Measurements from ENCODE around the gene DEPDC5.
A peak's percentile ranks its signal among the peaks of the same experiment; 100 is the strongest.
"Not testable (repeated sequence)": the region's sequence is repeated elsewhere in the genome, so short reads cannot be mapped to it uniquely, and the experiment has no call there.

DEPDC5 gene

GRCh38 chr22:31806751-31807150 is 52.9 kb downstream of the DEPDC5 start:
- Histone ChIP-seq H3K27me3 (ENCODE audit: insufficient read depth, poor library complexity, severe bottlenecking) (no peaks in the 10 kb centered on the region), H3K27ac (replicated peaks) (no peak overlapping the region), H3K4me3 (replicated peaks; ENCODE audit: insufficient read depth, low read length) (no peak overlapping the region)
- no peak for TF ChIP-seq GABPA (IDR thresholded peaks at IDR 0.05; ENCODE audit: low read depth)
- TF ChIP-seq CTCF (IDR thresholded peaks at IDR 0.05; ENCODE audit: insufficient read depth, low read length), result no peak
- no peak for TF ChIP-seq REST (IDR thresholded peaks at IDR 0.05; ENCODE audit: insufficient replicate concordance, low read depth)
- TF ChIP-seq POLR2AphosphoS5 (IDR thresholded peaks at IDR 0.05; ENCODE audit: low read depth), result no peak
- no peak for TF ChIP-seq SPI1 (IDR thresholded peaks at IDR 0.05; ENCODE audit: borderline replicate concordance, low read depth)
- DNase-seq (ENCODE audit: low read depth in 1 of 2, low spot score in 1 of 2), result peak in 1 of 2 experiments; percentile 13

- TF ChIP-seq POLR2AphosphoS5 (IDR thresholded peaks at IDR 0.05; ENCODE audit: low read depth) (no peak), CTCF (IDR thresholded peaks at IDR 0.05; ENCODE audit: insufficient read depth, low read length) (no peak), GABPA (IDR thresholded peaks at IDR 0.05; ENCODE audit: low read depth) (no peak), REST (IDR thresholded peaks at IDR 0.05; ENCODE audit: insufficient replicate concordance, low read depth) (no peak), SPI1 (IDR thresholded peaks at IDR 0.05; ENCODE audit: borderline replicate concordance, low read depth) (no peak)
- no peak for DNase-seq (ENCODE audit: low read depth in 1 of 2, low spot score in 1 of 2)
- Histone ChIP-seq H3K27me3 (ENCODE audit: insufficient read depth, poor library complexity, severe bottlenecking) (no peaks in the 10 kb centered on the region), H3K4me3 (replicated peaks; ENCODE audit: insufficient read depth, low read length) (no peak overlapping the region), H3K27ac (replicated peaks) (no peak overlapping the region)
Measured at GRCh38 chr22:31812977-31813605, 59.3 kb downstream of the DEPDC5 start.

GRCh38 chr22:31813898-31814297 is 60.1 kb downstream of the DEPDC5 start:
- H3K27ac ChIP-seq (replicated peaks); DNase-seq (ENCODE audit: low read depth in 1 of 2, low spot score in 1 of 2); H3K27me3 ChIP-seq (ENCODE audit: insufficient read depth, poor library complexity, severe bottlenecking); H3K4me3 ChIP-seq (replicated peaks; ENCODE audit: insufficient read depth, low read length): not testable (repeated sequence)

- Histone ChIP-seq H3K27me3 (ENCODE audit: insufficient read depth, poor library complexity, severe bottlenecking) (no peaks in the 10 kb centered on the region), H3K4me3 (replicated peaks; ENCODE audit: insufficient read depth, low read length) (no peak overlapping the region), H3K27ac (replicated peaks) (no peak overlapping the region)
- TF ChIP-seq CTCF (IDR thresholded peaks at IDR 0.05; ENCODE audit: insufficient read depth, low read length) (no peak), POLR2AphosphoS5 (IDR thresholded peaks at IDR 0.05; ENCODE audit: low read depth) (no peak), SPI1 (IDR thresholded peaks at IDR 0.05; ENCODE audit: borderline replicate concordance, low read depth) (no peak), REST (IDR thresholded peaks at IDR 0.05; ENCODE audit: insufficient replicate concordance, low read depth) (no peak), GABPA (IDR thresholded peaks at IDR 0.05; ENCODE audit: low read depth) (no peak)
- DNase-seq (ENCODE audit: low read depth in 1 of 2, low spot score in 1 of 2), result no peak
Measured at GRCh38 chr22:31814942-31815341, 61.1 kb downstream of the DEPDC5 start.

- DNase-seq (ENCODE audit: low read depth in 1 of 2, low spot score in 1 of 2); H3K27ac ChIP-seq (replicated peaks); H3K27me3 ChIP-seq (ENCODE audit: insufficient read depth, poor library complexity, severe bottlenecking); H3K4me3 ChIP-seq (replicated peaks; ENCODE audit: insufficient read depth, low read length): not testable (repeated sequence)
Measured at GRCh38 chr22:31815383-31815814, 61.6 kb downstream of the DEPDC5 start.
